HG02642 (cell line): ENCODE results near the gene SLC16A10.
"Not testable (repeated sequence)": the region's sequence is repeated elsewhere in the genome, so short reads cannot be mapped to it uniquely, and the experiment has no call there.

Experiments used
- ATAC-seq: cut with Tn5 transposase; IDR thresholded peaks from one replicate; pipeline ENCODE4 v1.9.1; 2021; ENCODE audit warnings: mild to moderate bottlenecking; ENCODE audit not compliant: unreplicated experiment, poor library complexity

The SLC16A10 gene

DNA sequence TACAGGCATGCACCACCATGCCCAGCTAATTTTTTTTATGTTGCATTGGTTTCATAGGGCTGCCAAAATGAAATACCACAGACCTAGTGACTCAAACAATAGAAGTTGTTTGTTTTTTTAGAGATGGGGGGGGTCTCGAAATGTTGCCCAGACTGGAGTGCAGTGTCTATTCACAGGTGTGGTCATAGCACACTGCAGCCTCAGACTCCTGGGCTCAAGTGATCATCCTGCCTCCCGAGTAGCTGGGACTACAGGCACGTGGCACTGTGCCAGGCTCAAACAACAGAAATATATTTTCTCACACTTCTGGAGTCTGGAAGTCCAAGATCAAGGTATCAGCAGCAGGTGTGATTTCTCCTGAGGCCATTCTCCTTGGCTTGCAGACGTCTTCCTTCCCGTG lies 6.6 kb upstream of the SLC16A10 start:
- ATAC-seq: no peak

DNA sequence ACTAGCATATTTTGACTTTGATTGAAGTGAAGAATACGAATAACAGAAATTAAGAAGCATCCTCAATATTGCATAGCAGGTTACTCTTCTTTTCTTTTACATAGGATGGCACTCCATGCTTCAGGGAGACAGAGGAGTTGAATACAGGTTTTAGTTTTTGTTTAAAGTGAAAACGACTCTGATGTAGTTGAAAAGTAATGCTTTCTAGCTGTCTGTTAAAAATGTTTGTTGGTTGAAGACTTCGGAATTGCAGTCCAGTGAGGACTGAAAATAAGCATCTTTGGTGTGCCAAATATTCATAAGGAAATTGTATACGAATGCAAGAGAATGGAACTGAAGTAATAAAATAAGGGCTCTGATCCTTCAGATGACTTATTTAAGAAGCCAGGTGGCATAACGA lies 618 bp upstream of the SLC16A10 start:
- no peak for ATAC-seq

DNA sequence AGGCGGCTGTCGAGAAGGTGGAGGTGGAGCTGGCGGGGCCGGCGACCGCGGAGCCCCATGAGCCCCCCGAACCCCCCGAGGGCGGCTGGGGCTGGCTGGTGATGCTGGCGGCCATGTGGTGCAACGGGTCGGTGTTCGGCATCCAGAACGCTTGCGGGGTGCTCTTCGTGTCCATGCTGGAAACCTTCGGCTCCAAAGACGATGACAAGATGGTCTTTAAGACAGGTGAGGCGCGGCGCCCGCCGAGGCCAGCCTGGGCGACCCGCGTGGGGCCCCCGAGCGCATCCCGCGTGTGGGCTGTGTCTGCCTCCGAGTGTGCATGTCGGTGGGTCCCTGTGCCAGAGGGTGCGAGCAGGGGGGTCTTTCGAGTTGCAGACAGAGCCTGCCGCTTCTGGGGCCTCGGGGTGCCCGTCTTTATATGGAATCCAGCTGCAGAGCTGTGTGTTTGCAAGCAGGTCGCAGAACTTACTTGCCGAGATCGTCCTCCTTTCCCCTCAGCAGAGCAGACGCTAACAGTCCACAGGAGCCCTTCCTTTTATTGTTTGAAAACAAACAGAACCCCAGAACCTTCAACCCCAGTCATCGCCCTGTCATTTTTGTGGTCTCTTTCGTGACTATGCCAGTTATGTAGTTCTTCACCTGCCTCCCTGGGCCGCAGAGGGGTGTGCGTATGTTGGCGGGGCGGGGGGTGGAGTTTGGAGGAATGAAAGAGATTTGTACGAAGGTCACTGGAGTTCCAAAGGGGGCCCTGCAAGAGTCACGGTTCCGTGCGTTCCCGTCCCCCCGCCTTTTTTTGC lies 766 bp downstream of the SLC16A10 start:
- peak; percentile 14 for ATAC-seq

DNA sequence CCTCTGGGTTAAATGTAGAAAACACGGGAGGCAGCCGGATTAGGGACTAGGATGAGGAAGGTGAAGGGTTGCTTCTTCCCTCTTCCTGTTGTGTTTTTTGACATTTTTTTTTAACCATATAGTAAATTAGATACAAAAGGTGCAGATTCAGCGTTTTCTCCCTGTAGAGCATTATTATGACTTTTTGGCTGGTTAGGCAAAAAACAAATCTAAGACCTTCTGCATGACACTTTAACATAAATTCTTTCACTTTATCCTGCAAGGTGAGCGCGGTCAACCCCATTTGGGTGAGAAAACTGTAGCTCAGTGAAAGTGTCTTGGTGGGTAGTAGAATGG lies 1.3 kb downstream of the SLC16A10 start:
- ATAC-seq: no peak

DNA sequence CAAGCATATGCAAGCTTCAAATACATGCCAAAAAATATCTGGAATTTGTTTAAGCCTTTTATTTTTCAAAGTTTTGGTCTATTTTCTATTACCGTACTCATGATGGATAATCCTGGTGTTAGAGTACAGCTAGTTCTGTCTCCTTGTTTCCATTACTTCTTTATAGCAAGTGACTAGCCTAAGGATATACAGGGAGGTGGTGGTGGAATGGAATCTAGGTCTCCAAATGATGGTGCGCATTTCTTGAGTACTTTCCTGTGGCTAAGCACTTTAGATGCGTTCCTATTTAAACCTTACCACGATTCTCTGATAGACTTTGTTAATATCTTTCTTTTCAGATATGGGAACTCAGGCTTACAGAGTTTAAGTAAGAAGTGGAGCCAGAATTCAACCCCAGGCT lies 3.5 kb downstream of the SLC16A10 start:
- no peak for ATAC-seq

DNA sequence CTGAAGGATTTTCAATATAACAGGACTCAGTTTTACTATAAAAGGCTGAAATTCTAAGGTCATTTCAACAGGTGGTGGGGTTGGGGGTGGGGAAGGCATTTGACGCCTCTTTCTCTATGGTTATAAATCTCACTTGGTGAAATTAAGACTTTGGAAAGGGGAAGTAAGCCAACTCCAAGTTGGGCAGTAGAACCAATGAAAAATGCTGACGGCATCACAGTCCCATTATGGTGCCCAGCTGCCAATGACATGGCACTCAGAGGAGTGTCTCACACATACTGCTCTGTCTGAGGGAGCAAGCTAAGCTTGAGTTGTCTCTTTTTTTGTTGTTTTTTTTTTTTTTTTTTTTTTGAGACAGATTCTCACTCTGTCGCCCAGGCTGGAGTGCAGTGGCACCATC lies 4.7 kb downstream of the SLC16A10 start:
- no peak for ATAC-seq

DNA sequence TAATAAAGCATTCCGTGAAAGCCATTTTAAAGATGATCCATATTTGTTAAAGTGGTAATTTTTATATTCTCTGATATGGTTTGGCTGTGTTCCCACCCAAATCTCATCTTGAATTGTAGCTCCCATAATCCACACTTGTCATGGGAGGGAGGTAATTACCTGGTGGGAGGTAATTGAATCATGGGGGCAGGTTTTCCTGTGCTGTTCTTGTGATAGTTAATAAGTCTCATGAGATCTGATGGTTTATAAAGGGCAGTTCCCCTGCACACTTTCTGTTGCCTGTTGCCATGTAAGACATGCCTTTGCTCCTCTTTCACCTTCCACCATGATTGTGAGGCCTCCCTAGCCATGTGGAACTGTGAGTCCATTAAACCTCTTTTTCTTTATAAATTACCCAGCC lies 8.2 kb downstream of the SLC16A10 start:
- ATAC-seq: not testable (repeated sequence)

DNA sequence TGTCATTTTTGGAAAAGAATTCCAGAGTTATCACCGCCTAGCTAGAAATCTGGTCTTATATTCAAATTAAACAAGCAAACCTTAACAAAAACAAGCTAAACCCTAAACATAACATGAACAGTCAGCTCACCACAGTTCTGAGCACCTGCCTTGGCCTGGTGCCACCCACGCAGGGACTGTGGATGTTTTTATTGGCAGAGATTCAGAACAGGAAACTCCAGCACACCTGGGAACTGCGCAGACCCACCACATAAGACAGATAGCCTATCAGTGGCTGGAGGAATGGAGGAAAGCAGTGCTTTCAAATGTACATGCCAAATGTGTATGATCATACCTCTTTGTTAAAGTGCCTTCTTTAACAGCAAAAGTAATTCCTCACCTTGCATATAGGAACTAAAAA lies 8.9 kb downstream of the SLC16A10 start:
- no peak for ATAC-seq

DNA sequence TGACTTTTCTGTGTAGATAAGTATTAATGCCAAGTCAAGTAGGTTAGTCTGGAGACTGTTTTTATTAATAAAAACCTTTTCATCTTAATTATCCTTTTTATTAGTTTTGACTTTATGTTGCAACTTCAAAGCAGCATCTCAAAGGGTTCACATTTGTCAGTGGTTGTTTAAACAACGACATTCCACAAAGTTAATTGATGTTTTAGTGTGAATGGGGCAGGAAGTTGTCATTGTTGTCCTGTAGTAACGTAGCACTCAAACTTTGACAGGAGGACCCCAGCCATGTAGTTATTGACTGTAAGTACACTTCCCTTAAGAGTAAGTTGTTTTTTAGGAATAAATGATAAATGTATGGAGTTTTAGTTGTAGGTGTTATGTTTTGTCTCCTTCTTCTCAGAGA lies 11.3 kb downstream of the SLC16A10 start:
- no peak for ATAC-seq

DNA sequence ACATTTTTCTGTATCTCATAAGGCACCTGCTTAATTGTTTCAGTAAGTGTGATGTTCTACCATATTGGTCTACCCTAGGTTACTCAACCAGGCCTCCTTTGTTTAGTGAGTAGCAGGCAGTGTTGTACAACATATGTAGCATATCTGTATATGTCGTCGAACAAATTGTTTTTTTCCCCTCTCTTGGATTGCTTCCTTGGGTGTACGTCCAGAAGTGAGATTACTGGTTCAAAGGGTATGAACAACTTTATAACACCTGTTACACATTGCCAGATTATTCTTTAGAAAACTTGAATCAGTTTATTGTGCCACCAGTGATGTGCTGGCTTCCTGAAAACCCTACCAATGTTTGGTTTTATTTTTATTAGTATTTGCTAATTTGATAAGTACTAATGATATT lies 14.7 kb downstream of the SLC16A10 start:
- no peak for ATAC-seq

DNA sequence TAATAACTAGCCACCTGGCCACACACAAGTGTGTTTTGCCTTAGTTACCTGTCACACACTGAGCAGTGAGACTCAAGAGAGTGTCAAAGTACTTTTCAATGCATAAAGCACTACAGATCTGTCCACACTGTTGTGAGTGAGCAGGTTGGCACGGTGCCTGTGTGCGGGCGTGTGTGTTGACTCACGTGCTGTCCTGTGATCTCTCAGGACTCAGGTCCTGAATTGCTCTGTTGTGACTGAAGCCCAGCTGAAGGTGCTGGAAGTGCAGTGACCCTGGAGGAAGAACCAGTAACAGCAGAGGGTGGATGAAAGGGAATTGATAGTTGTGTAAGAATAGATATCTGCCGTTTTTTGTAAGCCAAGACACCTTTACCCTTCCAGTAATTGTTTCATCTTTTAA lies 18.3 kb downstream of the SLC16A10 start:
- ATAC-seq: no peak

DNA sequence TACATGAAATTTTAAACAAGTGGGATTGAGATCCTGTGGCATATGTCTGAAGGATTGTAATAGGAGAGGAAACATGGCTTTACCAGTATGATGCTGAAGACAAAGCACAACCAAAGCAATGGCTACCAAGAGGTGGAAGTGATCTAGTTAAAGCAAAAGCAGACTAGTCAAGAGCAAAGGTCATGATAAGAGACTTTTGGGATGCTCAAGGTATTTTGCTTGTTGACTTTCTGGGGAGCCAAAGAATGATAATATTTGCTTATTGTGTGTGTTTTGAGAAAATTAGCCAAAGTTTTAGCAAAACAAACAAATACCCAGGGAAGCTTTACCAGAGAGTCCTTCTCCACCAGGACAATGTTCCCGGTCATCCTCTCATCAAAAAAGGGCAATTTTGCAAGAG lies 20.3 kb downstream of the SLC16A10 start:
- ATAC-seq: no peak

DNA sequence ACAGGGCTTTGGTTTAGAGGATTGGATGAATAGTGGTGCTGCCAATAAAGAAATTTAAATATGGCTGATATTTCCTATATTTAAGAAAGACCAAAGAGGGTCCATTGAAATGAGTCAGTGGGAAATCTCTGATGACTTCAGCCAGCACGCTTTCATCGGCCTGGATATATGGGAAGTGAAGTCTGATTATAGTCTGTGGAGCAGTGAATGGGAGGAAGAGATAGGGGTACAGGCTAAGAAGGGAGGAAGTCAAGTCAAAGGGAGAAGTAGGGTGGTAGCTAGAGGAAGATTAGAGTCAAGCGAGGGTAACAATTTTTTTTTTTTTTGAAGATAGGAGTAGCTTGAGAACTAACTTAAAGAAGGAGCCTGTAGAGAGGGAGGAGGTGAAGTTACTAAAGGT lies 22.7 kb downstream of the SLC16A10 start:
- no peak for ATAC-seq

DNA sequence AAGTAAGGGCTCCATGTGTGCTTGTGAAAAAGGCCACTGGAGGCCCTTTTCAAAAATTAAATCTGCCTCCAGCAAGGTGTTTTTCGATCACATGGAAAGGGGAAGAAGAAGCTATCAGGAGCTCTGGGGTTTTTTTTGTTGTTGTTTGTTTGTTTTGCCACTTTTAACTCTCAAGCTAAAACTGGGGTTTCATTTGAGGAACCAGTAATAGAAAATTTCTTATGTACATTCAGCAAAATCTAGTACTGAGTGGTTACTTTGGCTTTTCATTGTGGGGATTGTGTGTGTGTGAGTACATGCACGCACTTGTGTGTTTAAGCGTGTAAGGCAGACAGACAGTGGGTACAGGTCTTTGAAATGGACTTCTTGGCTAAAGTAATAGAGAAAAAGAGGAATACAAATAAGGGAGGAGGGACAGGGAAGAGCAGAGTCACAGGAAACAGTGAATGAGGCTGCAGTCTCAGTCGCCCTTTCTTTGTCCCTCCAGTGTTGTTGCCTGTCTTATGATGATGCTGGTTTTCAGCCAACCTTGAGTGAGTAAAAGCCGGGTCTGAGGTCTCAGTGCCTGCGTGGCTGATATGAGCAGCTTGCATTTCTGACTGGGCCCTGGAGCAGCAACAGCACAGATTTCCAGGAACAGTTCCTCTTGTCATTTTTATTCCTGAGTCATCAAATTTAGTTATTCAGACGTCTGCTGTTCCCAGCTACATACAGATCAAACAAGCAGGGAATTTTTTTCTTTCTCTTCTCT lies 26.2 kb downstream of the SLC16A10 start:
- no peak for ATAC-seq

DNA sequence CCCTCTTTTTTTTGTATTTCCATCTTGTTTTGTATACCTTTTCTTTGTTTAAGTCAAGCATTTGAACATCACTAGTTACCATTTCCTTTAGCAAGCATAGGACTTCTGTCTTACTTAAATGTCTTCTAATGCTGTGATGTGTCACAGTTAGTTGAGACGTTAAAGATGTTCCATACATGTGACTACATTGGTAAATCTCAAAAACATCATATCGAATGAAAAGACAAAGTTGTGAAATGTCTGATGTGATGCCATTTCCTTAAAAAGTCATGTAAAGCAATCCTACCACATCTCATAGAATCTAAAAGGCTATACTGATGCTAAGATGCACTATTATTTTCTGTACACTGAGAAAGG lies 26.8 kb downstream of the SLC16A10 start:
- no peak for ATAC-seq

DNA sequence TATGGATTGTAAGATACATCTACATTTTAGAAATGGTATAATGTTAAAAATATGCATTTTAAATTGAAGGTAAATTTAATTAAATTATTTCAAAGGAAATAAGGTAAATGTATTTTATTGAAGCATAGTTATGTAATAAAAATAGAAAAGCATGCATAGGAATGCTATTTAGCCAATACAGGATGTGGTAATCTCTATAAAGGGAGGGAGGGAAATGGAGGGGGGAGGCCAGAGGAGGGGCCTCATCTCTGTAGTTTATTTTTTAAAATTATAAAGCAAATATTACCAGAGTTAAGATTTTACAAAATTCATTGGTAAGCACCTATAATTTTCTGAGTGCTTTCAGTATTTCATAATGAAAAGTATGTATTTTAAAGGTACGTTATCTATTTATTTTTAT lies 27.2 kb downstream of the SLC16A10 start:
- no peak for ATAC-seq

DNA sequence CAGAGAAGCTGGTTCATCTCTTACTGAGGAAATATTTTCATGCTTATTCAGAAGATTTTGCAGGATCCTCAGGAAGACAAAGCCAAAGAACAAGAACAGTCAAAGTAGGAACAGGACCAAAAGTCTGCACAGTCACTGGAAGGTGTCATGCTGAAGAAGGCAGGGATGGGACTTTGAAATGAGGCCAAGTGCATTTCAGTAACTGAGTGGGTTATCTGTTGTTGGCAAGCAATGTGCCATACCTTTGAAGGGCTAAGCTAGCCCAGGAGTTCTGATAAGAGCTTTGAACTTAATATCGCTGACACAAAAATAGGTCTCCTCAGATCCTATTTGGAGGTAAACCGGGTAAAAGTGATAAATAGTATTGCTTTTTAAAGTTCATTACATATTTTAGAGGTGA lies 31.5 kb downstream of the SLC16A10 start:
- no peak for ATAC-seq

DNA sequence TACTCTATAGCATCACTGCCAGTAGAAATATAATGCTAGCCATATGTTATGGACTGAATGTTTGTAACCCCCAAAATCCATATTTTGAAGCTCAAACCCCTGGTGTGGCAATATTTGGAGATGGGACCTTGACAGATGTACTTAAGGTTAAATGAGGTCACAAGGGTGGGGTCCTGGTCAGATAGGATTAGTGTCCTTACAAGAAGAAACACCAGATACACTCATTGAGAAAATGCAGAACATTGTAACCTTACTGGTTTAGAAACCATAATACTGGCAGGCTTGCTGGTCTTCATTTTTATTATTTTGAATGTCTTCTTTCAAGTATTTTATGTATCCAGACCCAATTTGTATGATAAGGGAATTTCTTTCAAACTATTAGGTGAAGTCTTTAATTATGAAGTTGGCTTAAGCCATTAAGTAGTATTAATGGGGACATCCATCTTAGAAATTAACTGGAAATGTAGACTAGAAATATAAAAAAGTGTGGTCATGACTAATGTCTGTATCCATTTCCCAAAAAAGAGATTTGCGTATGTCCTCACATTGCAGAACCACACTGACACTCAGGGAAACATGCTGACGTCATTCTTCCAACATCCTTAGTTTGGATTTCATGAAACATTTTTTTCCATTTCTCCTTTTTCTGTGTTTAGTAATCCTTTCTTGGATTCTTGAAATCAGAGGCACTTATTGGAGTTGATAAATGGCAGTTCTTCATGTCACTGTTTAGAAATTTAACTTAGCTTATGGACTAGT lies 32.4 kb downstream of the SLC16A10 start:
- ATAC-seq: no peak

DNA sequence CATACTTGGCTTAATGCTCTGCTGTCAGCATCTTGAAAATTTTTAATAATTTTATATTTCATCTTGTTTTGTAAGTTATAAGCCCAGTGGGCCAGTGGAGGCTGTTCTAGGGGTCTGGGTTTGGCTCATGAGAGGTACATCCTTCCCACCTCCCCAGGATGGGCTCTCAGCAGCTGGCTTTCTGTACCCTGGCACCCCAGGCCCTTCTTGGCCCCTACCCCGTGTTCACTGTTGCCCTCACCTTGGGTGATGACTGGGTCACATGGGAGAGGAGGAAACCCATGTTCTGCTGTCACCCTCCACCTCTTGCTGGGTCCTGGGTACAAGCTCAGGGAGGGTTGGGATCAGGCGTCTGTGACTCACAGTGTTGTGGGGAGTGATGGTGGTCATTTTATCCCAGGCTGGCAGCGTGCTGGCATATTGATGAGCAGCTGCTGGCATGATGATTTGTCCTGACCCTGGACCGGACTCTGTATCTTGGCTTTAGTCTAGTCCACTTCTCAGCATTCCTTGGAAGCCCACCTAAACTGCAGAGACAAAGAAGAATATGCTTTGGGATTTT lies 34.6 kb downstream of the SLC16A10 start:
- ATAC-seq: no peak

DNA sequence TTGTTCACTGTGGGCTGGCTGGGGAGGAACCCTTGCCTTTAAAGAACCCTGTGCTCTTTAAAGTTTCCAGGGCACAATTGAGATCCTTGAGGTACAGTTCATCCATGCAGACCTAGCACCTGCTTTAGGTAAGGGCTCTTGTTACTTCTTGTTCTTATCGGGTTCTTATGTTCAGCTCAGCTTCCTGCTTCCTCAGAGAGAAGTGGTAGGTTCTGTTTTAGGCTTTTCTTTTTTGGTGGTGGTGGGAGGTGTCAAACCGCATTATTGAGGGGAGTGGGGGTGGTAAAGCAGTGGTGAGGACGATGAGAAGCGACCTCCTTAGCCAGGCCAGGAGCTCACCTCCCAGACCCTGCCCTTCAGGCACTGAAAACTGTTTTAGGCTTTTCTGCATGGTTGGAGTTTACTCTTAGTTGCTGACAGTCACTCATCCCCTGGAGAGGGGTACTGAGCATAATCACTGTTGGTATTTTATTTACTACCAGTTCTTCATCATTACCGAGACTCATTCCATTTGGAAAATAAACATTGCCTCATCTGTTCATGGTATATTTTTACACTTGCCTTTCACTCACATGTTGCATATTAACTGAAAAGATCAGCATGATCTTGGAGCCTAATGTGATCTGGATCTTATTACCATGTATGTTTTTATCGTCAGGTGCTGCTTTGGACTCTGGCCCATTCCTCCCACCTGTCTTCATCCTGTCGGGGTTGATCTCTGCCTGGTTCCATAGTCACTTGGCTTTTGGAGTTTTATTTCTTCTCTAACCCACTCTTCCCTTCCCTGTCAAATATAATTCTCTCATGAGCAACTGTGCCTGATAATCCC lies 35.4 kb downstream of the SLC16A10 start:
- no peak for ATAC-seq
